HAP-1 (cell line): ENCODE measurements around the gene ERP29.

Experiments used
- DNase-seq, 2 experiments: peaks; one replicate each; pipeline ENCODE4 v3.0.0-alpha.2; 2016 to 2020; ENCODE audit warnings: low spot score in 2 of 2
- H3K27me3 ChIP-seq: fragments of 250-450 bp; sonication (Bioruptor Pico); 2 replicates; pipeline ENCODE4 v1.5.1; 2020; ENCODE audit warnings: low read depth, mild to moderate bottlenecking, moderate library complexity
- H3K36me3 ChIP-seq: fragments of 250-450 bp; sonication (Bioruptor Pico); replicated peaks from 2 replicates; pipeline ENCODE4 v1.5.1; 2020; ENCODE audit warnings: mild to moderate bottlenecking
- H3K4me1 ChIP-seq: fragments of 250-450 bp; sonication (Bioruptor Pico); 2 replicates; pipeline ENCODE4 v1.5.1; 2020; ENCODE audit warnings: mild to moderate bottlenecking
- H3K4me3 ChIP-seq: fragments of 250-450 bp; sonication (Bioruptor Pico); 2 replicates; pipeline ENCODE4 v1.5.1; 2020; ENCODE audit warnings: mild to moderate bottlenecking, moderate library complexity
- H3K9me3 ChIP-seq: fragments of 250-450 bp; sonication (Bioruptor Pico); 2 replicates; pipeline ENCODE4 v1.5.1; 2020; ENCODE audit warnings: mild to moderate bottlenecking, moderate library complexity
- in situ Hi-C: fragments of 300-500 bp; cut with MboI; formaldehyde crosslinking; loops from 3 replicates; pipeline ENCODE4 v1.14.3; 2020; ENCODE audit warnings: low sequenced_read_pairs, inconsistent platforms, mixed read lengths

Gene ERP29

GRCh38 chr12:112012775-112013600 is at the start of gene ERP29, which contains the start of gene TMEM116:
Gene ERP29, plus strand, starts transcription at chr12:112013426. Its CDS starts 40 bp downstream, at chr12:112013466.
Gene TMEM116, minus strand, starts transcription at chr12:112013165. Its CDS starts 7,895 bp downstream, at chr12:112005270.
- Histone ChIP-seq H3K4me3 (peak within 1 kb of the TSS; percentile 77), H3K36me3 (peaks cover 14% of the 10 kb centered on the region), H3K4me1 (peaks cover 14% of the 10 kb centered on the region), H3K27me3 (no peaks in the 10 kb centered on the region), H3K9me3 (0 out of 2 replicates have a peak, but pooled peaks cover 2% of the 10 kb centered on the region)
- in situ Hi-C loops = no loop called here
- DNase-seq = peak; percentile 92 to 100

- H3K27me3 ChIP-seq = no peaks in the 10 kb centered on the region
- H3K4me1 ChIP-seq = peaks cover 2% of the 10 kb centered on the region; the same call in 1 of the 2 replicates
- no peak overlapping the region for H3K4me3 ChIP-seq
- H3K9me3 ChIP-seq = no peaks in the 10 kb centered on the region; the same call in 1 of the 2 replicates
- H3K36me3 ChIP-seq = no peaks in the 10 kb centered on the region
- in situ Hi-C loops = no loop called here
- no peak for DNase-seq
These were observed 48.3 kb upstream of the ERP29 start for GRCh38 chr12:111964935-111965334.

GRCh38 chr12:111971800-111972199 is 41.4 kb upstream of the ERP29 start:
- Histone ChIP-seq H3K4me1 (peaks cover 4% of the 10 kb centered on the region; the same call in 1 of the 2 replicates), H3K27me3 (no peaks in the 10 kb centered on the region), H3K9me3 (peaks cover 4% of the 10 kb centered on the region; the same call in 1 of the 2 replicates), H3K36me3 (no peaks in the 10 kb centered on the region), H3K4me3 (no peak overlapping the region)
- in situ Hi-C loops = no loop called here
- no peak for DNase-seq

GRCh38 chr12:111975161-111975931 is 37.9 kb upstream of the ERP29 start:
- Histone ChIP-seq H3K4me3 (no peak overlapping the region), H3K9me3 (peaks cover 4% of the 10 kb centered on the region; the same call in 1 of the 2 replicates), H3K4me1 (peaks cover 2% of the 10 kb centered on the region; the same call in 1 of the 2 replicates), H3K27me3 (no peaks in the 10 kb centered on the region), H3K36me3 (no peaks in the 10 kb centered on the region)
- in situ Hi-C loops = no loop called here
- DNase-seq = no peak

- Histone ChIP-seq H3K9me3 (no peaks in the 10 kb centered on the region), H3K4me1 (peaks cover 2% of the 10 kb centered on the region; the same call in 1 of the 2 replicates), H3K4me3 (no peak overlapping the region), H3K36me3 (no peaks in the 10 kb centered on the region), H3K27me3 (no peaks in the 10 kb centered on the region)
- in situ Hi-C loops = no loop called here
- no peak for DNase-seq
These were observed 36.9 kb upstream of the ERP29 start for GRCh38 chr12:111976291-111976690.

- no peaks in the 10 kb centered on the region for H3K27me3 ChIP-seq
- H3K4me1 ChIP-seq = peaks cover 2% of the 10 kb centered on the region; the same call in 1 of the 2 replicates
- H3K4me3 ChIP-seq = no peak overlapping the region
- H3K36me3 ChIP-seq = no peaks in the 10 kb centered on the region
- in situ Hi-C loops = no loop called here
- DNase-seq = no peak
- H3K9me3 ChIP-seq = no peaks in the 10 kb centered on the region
These were observed 36.4 kb upstream of the ERP29 start for GRCh38 chr12:111976860-111977259.

GRCh38 chr12:111978545-111978944 is 34.7 kb upstream of the ERP29 start:
- no peaks in the 10 kb centered on the region for H3K27me3 ChIP-seq
- no peaks in the 10 kb centered on the region for H3K9me3 ChIP-seq
- peaks cover 2% of the 10 kb centered on the region; the same call in 1 of the 2 replicates for H3K4me1 ChIP-seq
- in situ Hi-C loops = no loop called here
- no peak for DNase-seq
- no peaks in the 10 kb centered on the region for H3K36me3 ChIP-seq
- H3K4me3 ChIP-seq = no peak overlapping the region

- H3K4me1 ChIP-seq = peaks cover 2% of the 10 kb centered on the region; the same call in 1 of the 2 replicates
- in situ Hi-C loops = no loop called here
- no peaks in the 10 kb centered on the region for H3K27me3 ChIP-seq
- DNase-seq = no peak
- H3K4me3 ChIP-seq = no peak overlapping the region
- no peaks in the 10 kb centered on the region for H3K36me3 ChIP-seq
- H3K9me3 ChIP-seq = no peaks in the 10 kb centered on the region
These were observed 32.6 kb upstream of the ERP29 start for GRCh38 chr12:111980598-111980997.

GRCh38 chr12:111981987-111982386 is 31.2 kb upstream of the ERP29 start:
- H3K4me3 ChIP-seq = no peak overlapping the region
- H3K4me1 ChIP-seq = no peaks in the 10 kb centered on the region
- in situ Hi-C loops = no loop called here
- DNase-seq = no peak
- H3K27me3 ChIP-seq = no peaks in the 10 kb centered on the region
- H3K36me3 ChIP-seq = no peaks in the 10 kb centered on the region
- no peaks in the 10 kb centered on the region for H3K9me3 ChIP-seq

GRCh38 chr12:111984820-111985219 is 28.4 kb upstream of the ERP29 start:
- in situ Hi-C loops = no loop called here
- no peak overlapping the region for H3K4me3 ChIP-seq

GRCh38 chr12:111991535-111991934 is 21.7 kb upstream of the ERP29 start:
- H3K4me3 ChIP-seq = no peak overlapping the region
- no peak for DNase-seq
- no peaks in the 10 kb centered on the region for H3K4me1 ChIP-seq
- in situ Hi-C loops = no loop called here
- no peaks in the 10 kb centered on the region for H3K27me3 ChIP-seq
- H3K36me3 ChIP-seq = no peaks in the 10 kb centered on the region
- no peaks in the 10 kb centered on the region for H3K9me3 ChIP-seq

More at GRCh38 chr12:111984820-111985219, 28.4 kb upstream of the ERP29 start:
- Histone ChIP-seq H3K4me1 (no peaks in the 10 kb centered on the region), H3K36me3 (no peaks in the 10 kb centered on the region), H3K9me3 (no peaks in the 10 kb centered on the region), H3K27me3 (no peaks in the 10 kb centered on the region)
- no peak for DNase-seq

- H3K4me3 ChIP-seq = no peak overlapping the region
- no peaks in the 10 kb centered on the region for H3K27me3 ChIP-seq
- in situ Hi-C loops = no loop called here
These were observed 21.3 kb upstream of the ERP29 start for GRCh38 chr12:111991946-111992345.

GRCh38 chr12:111992464-111992863 is 20.8 kb upstream of the ERP29 start:
- DNase-seq = no peak
- Histone ChIP-seq H3K27me3 (no peaks in the 10 kb centered on the region), H3K4me3 (no peak overlapping the region), H3K4me1 (no peaks in the 10 kb centered on the region), H3K9me3 (no peaks in the 10 kb centered on the region), H3K36me3 (no peaks in the 10 kb centered on the region)
- in situ Hi-C loops = no loop called here

More at GRCh38 chr12:111991946-111992345, 21.3 kb upstream of the ERP29 start:
- Histone ChIP-seq H3K9me3 (no peaks in the 10 kb centered on the region), H3K36me3 (no peaks in the 10 kb centered on the region), H3K4me1 (no peaks in the 10 kb centered on the region)
- no peak for DNase-seq
